AG09309 (cell line): ENCODE measurements around the gene EFNB3.

Source experiments
- DNase-seq: peaks from one replicate; pipeline ENCODE4 v3.0.0-alpha.2; 2010; ENCODE audit warnings: low read depth
- H3K4me3 ChIP-seq: 2 replicates; pipeline ENCODE4 v1.5.1; 2011; ENCODE audit warnings: mild to moderate bottlenecking, low read depth, low read length, moderate library complexity; ENCODE audit not compliant: control insufficient read depth
- TF ChIP-seq, protein P1 (sequence below): IDR thresholded peaks from 2 replicates; pipeline ENCODE4 v1.5.1; 2011; ENCODE audit warnings: mild to moderate bottlenecking, low read depth, low read length, inconsistent platforms; ENCODE audit not compliant: insufficient read depth, control insufficient read depth; ENCODE audit errors: missing control alignments

Gene EFNB3

DNA sequence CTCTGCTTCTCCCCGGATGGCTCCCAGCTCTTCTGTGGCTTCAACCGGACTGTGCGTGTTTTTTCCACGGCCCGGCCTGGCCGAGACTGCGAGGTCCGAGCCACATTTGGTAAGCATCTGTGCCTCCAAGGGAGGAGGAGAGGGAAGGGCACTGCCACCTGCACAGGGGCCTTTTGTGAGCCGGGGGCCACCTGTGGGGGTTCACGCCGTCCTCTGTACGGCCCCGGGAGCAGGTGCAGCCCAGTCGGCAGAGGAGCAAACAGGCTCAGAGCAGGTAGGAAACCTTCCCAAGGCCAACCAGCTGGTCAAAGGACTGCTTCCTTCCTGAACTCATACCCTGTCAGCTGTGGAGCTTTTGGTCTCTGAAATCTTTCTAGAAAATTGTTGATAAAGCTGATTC is 3.3 kb upstream of the EFNB3 start:
- no peak for DNase-seq
- TF ChIP-seq, protein P1, sequence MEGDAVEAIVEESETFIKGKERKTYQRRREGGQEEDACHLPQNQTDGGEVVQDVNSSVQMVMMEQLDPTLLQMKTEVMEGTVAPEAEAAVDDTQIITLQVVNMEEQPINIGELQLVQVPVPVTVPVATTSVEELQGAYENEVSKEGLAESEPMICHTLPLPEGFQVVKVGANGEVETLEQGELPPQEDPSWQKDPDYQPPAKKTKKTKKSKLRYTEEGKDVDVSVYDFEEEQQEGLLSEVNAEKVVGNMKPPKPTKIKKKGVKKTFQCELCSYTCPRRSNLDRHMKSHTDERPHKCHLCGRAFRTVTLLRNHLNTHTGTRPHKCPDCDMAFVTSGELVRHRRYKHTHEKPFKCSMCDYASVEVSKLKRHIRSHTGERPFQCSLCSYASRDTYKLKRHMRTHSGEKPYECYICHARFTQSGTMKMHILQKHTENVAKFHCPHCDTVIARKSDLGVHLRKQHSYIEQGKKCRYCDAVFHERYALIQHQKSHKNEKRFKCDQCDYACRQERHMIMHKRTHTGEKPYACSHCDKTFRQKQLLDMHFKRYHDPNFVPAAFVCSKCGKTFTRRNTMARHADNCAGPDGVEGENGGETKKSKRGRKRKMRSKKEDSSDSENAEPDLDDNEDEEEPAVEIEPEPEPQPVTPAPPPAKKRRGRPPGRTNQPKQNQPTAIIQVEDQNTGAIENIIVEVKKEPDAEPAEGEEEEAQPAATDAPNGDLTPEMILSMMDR = no peak
- H3K4me3 ChIP-seq = no peak overlapping the region

DNA sequence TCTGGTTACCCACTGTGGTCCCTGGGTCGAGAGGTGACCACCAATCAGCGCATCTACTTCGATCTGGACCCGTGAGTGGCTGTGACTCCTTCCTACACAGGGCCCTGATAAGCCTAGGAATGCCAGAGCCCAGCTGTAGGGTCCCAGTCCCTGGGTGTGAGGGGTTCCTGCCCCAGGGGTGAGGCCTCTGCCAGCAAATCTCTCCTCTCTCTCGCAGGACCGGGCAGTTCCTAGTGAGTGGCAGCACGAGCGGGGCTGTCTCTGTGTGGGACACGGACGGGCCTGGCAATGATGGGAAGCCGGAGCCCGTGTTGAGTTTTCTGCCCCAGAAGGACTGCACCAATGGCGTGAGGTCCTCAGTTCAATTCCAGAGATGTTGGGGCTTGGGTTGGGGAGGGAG is 2.2 kb upstream of the EFNB3 start:
- no peak for DNase-seq
- no peak overlapping the region for H3K4me3 ChIP-seq
- TF ChIP-seq, protein P1 = no peak

DNA sequence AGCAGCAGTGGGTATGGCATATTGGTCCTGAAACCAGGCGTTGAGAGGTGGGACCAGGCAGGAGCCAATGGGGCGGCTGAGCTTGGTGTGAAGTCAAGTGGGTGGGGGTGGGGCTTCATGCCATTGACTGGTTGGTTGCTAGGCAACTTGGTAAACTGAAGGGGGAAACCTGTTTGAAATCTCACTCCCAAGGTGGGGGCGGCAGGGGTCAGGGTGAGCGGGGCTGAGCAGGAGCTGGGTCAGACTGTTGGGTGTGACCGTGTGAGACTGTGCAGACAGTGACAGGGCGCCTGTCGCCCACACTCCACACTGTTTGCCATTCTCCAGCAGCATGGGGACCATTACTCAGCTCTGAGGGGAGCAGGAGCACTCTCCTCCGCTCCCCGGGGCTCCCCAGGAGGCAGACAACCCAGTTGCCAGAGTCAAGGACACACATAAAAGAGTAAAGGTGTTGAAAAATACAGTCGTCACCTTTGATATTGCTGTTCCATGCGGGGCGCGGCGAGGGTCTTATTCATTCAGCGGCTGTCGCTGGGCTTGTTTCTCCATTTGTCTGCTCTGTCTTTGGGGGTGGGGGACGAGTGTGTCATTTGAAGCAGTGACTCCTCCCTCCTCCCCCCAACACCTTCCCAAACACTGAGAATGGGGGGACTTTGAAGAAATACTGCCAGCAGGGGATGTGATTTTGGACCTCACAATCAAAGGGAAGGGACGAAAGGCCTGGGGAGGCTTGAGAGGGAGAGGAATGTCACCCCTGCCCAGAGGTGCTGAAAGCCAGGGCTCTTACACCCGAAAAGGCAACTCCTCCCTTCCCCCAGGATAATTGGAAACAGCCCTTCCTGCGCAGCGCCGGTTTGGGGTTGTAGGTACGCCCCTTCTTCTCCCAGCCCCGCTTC is 1.2 kb upstream of the EFNB3 start:
- TF ChIP-seq, protein P1 = no peak
- no peak for DNase-seq
- H3K4me3 ChIP-seq = peak overlapping the region; percentile 55

DNA sequence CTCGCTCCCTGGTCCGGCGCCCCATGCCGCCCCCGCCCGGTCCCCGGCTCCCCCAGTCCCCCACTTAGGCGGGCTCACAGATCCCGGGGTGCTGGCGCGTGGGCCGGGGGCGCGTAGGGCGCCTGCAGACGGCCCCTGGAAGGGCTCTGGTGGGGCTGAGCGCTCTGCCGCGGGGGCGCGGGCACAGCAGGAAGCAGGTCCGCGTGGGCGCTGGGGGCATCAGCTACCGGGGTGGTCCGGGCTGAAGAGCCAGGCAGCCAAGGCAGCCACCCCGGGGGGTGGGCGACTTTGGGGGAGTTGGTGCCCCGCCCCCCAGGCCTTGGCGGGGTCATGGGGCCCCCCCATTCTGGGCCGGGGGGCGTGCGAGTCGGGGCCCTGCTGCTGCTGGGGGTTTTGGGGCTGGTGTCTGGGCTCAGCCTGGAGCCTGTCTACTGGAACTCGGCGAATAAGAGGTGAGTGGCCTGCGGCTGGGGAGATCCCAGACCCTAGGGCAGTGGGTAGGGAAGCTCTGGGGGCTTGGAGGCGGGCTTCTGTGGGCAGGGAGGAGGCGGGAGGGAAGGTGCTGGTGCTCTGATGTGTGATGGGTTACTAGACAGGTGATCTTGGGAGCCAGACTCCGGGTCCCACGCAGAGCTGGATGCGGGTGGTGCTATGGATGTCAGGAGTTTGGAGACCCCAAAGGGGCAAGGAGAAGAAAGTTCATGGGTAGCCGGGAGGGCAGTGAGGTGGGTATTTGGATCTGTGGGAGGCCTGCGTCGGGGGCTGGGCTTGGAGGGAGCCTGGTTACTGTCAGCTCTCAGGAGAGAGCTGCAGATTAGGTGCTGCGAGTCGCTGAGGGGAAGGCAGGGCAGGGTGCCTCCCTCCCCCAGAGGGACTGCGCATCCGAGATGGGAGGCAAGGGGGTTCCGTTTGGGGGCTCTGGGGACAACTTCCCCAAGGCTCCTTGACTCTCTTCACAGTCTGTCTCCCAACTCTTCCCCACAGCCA is 560 bp downstream of the EFNB3 start:
- DNase-seq = no peak
- peak overlapping the region; percentile 55 for H3K4me3 ChIP-seq
- TF ChIP-seq, protein P1 = no peak

DNA sequence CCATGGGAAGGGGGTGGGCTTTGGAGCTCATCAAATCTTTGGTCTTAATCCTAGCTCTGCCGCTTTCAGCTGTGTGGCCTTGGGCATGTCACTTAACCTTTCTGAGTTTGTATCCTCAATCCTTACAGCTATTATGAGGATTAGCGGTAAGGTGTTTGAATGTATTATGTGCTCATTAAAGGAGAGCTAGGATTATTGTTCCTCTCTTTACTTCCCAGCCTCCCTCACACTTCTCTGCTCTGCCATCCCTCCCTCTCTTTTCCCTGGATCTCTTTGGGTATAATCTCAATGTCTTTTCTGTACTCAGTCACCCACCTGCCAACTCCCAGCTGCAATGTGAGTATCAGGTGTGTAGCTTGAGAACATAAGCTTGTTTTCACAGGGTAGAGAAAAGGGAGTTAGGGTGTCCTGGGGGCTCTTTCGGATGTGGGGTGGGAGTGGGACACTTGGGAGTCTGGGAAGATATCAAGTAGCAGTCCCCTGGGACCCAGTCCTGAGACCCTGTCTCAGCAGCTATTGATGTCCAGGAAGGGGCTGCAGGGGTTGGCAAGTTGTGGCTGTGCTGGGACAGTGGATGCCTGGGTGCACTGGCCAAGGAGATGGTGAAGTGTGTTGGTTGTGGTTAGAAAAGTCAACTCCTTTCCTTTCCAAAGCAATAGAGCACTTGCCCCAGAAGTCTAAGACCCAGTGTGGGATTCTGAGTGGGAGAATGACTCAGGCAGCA is 1.8 kb downstream of the EFNB3 start:
- TF ChIP-seq, protein P1 = no peak
- DNase-seq = no peak
- no peak overlapping the region for H3K4me3 ChIP-seq

DNA sequence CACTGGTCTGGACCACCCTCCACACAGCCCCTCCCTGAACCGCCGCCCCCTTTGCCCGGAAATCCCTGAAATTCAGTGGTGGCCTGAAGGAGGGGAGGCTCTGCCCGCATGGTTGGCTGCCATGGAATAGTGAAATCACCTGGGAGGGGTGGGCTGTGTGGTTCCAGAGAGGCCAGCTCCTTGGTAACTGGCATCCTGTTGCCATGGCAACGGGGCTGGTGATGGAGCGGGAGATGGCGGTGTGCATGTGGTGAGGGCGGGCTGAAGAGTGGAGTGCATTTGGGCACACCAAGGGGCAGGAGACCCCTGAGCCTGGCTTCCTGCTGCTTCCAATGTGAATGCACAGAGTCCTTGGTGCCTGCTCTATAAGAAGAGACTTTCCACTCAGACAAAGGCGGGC is 2.4 kb downstream of the EFNB3 start:
- DNase-seq = no peak
- TF ChIP-seq, protein P1 = no peak
- no peak overlapping the region for H3K4me3 ChIP-seq
